Tibial nerve (tissue), 4 donors: ENCODE measurements around the gene SCRN2. TPM values are rescaled to one million over a fixed set of nuclear protein-coding genes. Genes with fewer than 3 reads are reported as not detected.

Experiments
- DNase-seq, 2 donors: peaks; one replicate each; pipeline ENCODE4 v3.0.0-alpha.2; 2019; ENCODE audit warnings: low spot score in 2 of 2
- H3K27ac ChIP-seq, 4 donors: fragments of 200-600 bp; sonication (generic) in 3 of 4; one replicate each; pipeline ENCODE4 v1.5.1; 2017 to 2019; ENCODE audit warnings: mild to moderate bottlenecking in 1 of 4
- H3K27me3 ChIP-seq, 2 donors: fragments of 200-600 bp; sonication (generic) in 1 of 2; one replicate each; pipeline versions ENCODE4 v1.5.1 to v1.6.0; 2017 to 2019
- H3K36me3 ChIP-seq, 3 donors: fragments of 200-600 bp; sonication (generic); one replicate each; pipeline ENCODE4 v1.5.1; 2018 to 2019
- H3K4me1 ChIP-seq, 4 donors: fragments of 200-600 bp; sonication (generic) in 3 of 4; one replicate each; pipeline ENCODE4 v1.5.1; 2017 to 2019
- H3K4me3 ChIP-seq, 4 donors: fragments of 200-600 bp; sonication (generic) in 3 of 4; one replicate each; pipeline ENCODE4 v1.5.1; 2017 to 2019; ENCODE audit warnings: mild to moderate bottlenecking in 1 of 4, moderate library complexity in 1 of 4
- H3K9me3 ChIP-seq, 4 donors: fragments of 200-600 bp; sonication (generic) in 3 of 4; one replicate each; pipeline ENCODE4 v1.5.1; 2017 to 2019
- CTCF ChIP-seq, 5 experiments: fragments of 200-600 bp in 3 of 5; fragments of 450-650 bp in 2 of 5; sonication (generic) in 3 of 5; IDR thresholded peaks; one replicate each; pipeline ENCODE4 v1.5.1; 2016 to 2019; ENCODE audit warnings: antibody characterized with exemption in 5 of 5, mild to moderate bottlenecking in 3 of 5, moderate library complexity in 2 of 5
- EP300 ChIP-seq, 2 donors: sonication (generic); formaldehyde crosslinking; IDR thresholded peaks; one replicate each; pipeline ENCODE4 v1.6.1; 2017; ENCODE audit warnings: antibody characterized with exemption in 2 of 2, mild to moderate bottlenecking in 1 of 2
- POLR2A ChIP-seq, 2 donors: fragments of 450-650 bp; IDR thresholded peaks; one replicate each; pipeline ENCODE4 v1.6.1; 2017; ENCODE audit warnings: antibody characterized with exemption in 2 of 2, mild to moderate bottlenecking in 2 of 2, moderate library complexity in 2 of 2
- WGBS, 2 donors: methylation state at CpG; one replicate each; pipeline ENCODE4 v1.1.5; 2018; 5-methylcytosine and 5-hydroxymethylcytosine counted together
- total RNA-seq, 4 donors: library from RNA; depleted of rRNA; stranded (reverse); fragments of >200 nt; gene quantifications; one replicate each; pipeline ENCODE4 v1.1.0, GENCODE V29; 2016

The SCRN2 gene
- total RNA-seq: 10 to 100 TPM; 49.8 to 68.6 (median 56.6) TPM

- peak in 1 of 2 donors; percentile 39 for TF ChIP-seq EP300 (IDR thresholded peaks at IDR 0.05)
- peak; percentile 94 to 99 (median 98) for TF ChIP-seq CTCF (IDR thresholded peaks at IDR 0.05)
- peak in 1 of 2 donors; percentile 33 for TF ChIP-seq POLR2A (IDR thresholded peaks at IDR 0.05)
- Histone ChIP-seq H3K27ac (peak within 1 kb of the TSS; percentile 42 to 81 (median 66)), H3K36me3 (peaks cover 0 to 38% (median 0%) of the 10 kb centered on the region in 3 donors), H3K27me3 (peaks cover 0 to 11% of the 10 kb centered on the region in 2 donors), H3K4me3 (peak within 1 kb of the TSS; percentile 56 to 73 (median 70)), H3K4me1 (peaks cover 0 to 38% (median 7%) of the 10 kb centered on the region in 4 donors), H3K9me3 (no peaks in the 10 kb centered on the region)
- 0 to 1% methylated on average over 39 to 51 of the region's 55 CpGs for WGBS, 2 donors
- peak; percentile 82 to 89 for DNase-seq
Measured at GRCh38 chr17:47840742-47841487, at the start of gene SCRN2. Gene SCRN2, minus strand, starts transcription at chr17:47841273. Its CDS starts 430 bp downstream, at chr17:47840843.

- no peak for TF ChIP-seq POLR2A (IDR thresholded peaks at IDR 0.05)
- TF ChIP-seq CTCF (IDR thresholded peaks at IDR 0.05): peak; percentile 91 to 96 (median 94)
- H3K4me3 ChIP-seq: no peak overlapping the region
- no peaks in the 10 kb centered on the region for H3K9me3 ChIP-seq
- no peaks in the 10 kb centered on the region for H3K27me3 ChIP-seq
- 33% methylated on average over 11 of the region's 11 CpGs for whole genome bisulfite sequencing, 2 donors
- peak; percentile 73 to 93 for DNase-seq
- H3K36me3 ChIP-seq: no peaks in the 10 kb centered on the region
- peaks cover 0 to 23% (median 2%) of the 10 kb centered on the region in 4 donors for H3K4me1 ChIP-seq
- no peak overlapping the region for H3K27ac ChIP-seq
Measured at GRCh38 chr17:47889734-47890529, 48.9 kb upstream of the SCRN2 start.

GRCh38 chr17:47888293-47888692, 47.2 kb upstream of the SCRN2 start:
- H3K4me3 ChIP-seq: no peak overlapping the region
- H3K9me3 ChIP-seq: no peaks in the 10 kb centered on the region
- H3K27ac ChIP-seq: no peak overlapping the region
- no peaks in the 10 kb centered on the region for H3K27me3 ChIP-seq
- TF ChIP-seq EP300 (IDR thresholded peaks at IDR 0.05): no peak
- no peak for TF ChIP-seq CTCF (IDR thresholded peaks at IDR 0.05)
- TF ChIP-seq POLR2A (IDR thresholded peaks at IDR 0.05): no peak
- 56 to 57% methylated on average over 6 of the region's 6 CpGs for WGBS, 2 donors
- DNase-seq: no peak
- no peaks in the 10 kb centered on the region for H3K36me3 ChIP-seq
- H3K4me1 ChIP-seq: peaks cover 0 to 23% (median 0%) of the 10 kb centered on the region in 4 donors

GRCh38 chr17:47884905-47885730, 44.0 kb upstream of the SCRN2 start:
- no peaks in the 10 kb centered on the region for H3K36me3 ChIP-seq
- no peak for DNase-seq
- H3K9me3 ChIP-seq: no peaks in the 10 kb centered on the region
- peak overlapping the region in 1 of 4 donors; percentile 57 for H3K27ac ChIP-seq
- 32 to 45% methylated on average over 11 of the region's 11 CpGs for WGBS, 2 donors
- no peak overlapping the region for H3K4me3 ChIP-seq
- TF ChIP-seq POLR2A (IDR thresholded peaks at IDR 0.05) (no peak), CTCF (IDR thresholded peaks at IDR 0.05) (no peak), EP300 (IDR thresholded peaks at IDR 0.05) (no peak)
- H3K27me3 ChIP-seq: no peaks in the 10 kb centered on the region
- H3K4me1 ChIP-seq: peaks cover 0 to 39% (median 1%) of the 10 kb centered on the region in 4 donors
